ENCODE data around the gene CLDN5.

- TF ChIP-seq CTCF (IDR thresholded peaks at IDR 0.05) (no peak), POLR2A (IDR thresholded peaks at IDR 0.05) (no peak), POLR2AphosphoS5 (IDR thresholded peaks at IDR 0.05; ENCODE audit: insufficient read depth in 1 of 2, low read depth in 1 of 2) (no peak)
Measured at GRCh38 chr22:19569976-19570375, 45.8 kb upstream of the CLDN5 start.
